HL-60 (cell line): ENCODE measurements around the gene BHLHE23.

Source experiments
- DNase-seq, 2 experiments: peaks; one replicate each; pipeline ENCODE4 v3.0.0-alpha.2; 2010 to 2020; ENCODE audit warnings: low read depth in 1 of 2, low spot score in 1 of 2
- H3K27ac ChIP-seq: fragments of 250-450 bp; sonication (Bioruptor Pico); replicated peaks from 2 replicates; pipeline ENCODE4 v1.5.1; 2020; ENCODE audit warnings: mild to moderate bottlenecking, moderate library complexity
- H3K27me3 ChIP-seq: fragments of 250-450 bp; sonication (Bioruptor Pico); 2 replicates; pipeline ENCODE4 v1.5.1; 2021; ENCODE audit warnings: mild to moderate bottlenecking, moderate library complexity; ENCODE audit not compliant: insufficient read depth, poor library complexity, severe bottlenecking
- H3K4me3 ChIP-seq: replicated peaks from 2 replicates; pipeline ENCODE4 v1.5.1; 2011; ENCODE audit warnings: mild to moderate bottlenecking, control low read depth, low read length; ENCODE audit not compliant: insufficient read depth
- GABPA ChIP-seq: IDR thresholded peaks from 2 replicates; pipeline ENCODE4 v1.6.1; 2012; ENCODE audit warnings: low read depth
- POLR2AphosphoS5 ChIP-seq: IDR thresholded peaks from 2 replicates; pipeline ENCODE4 v1.6.1; 2012; ENCODE audit warnings: low read depth
- SPI1 ChIP-seq: IDR thresholded peaks from 2 replicates; pipeline ENCODE4 v1.6.1; 2012; ENCODE audit warnings: low read depth, mild to moderate bottlenecking, borderline replicate concordance
- TF ChIP-seq, protein P1 (sequence below): IDR thresholded peaks from one replicate; pipeline ENCODE4 v1.5.1; 2011; ENCODE audit warnings: low read length, control low read depth, inconsistent platforms; ENCODE audit not compliant: insufficient read depth
- TF ChIP-seq, protein P2 (sequence below): IDR thresholded peaks from 2 replicates; pipeline ENCODE4 v1.6.1; 2012; ENCODE audit warnings: low read depth; ENCODE audit not compliant: insufficient replicate concordance

Gene BHLHE23

DNA sequence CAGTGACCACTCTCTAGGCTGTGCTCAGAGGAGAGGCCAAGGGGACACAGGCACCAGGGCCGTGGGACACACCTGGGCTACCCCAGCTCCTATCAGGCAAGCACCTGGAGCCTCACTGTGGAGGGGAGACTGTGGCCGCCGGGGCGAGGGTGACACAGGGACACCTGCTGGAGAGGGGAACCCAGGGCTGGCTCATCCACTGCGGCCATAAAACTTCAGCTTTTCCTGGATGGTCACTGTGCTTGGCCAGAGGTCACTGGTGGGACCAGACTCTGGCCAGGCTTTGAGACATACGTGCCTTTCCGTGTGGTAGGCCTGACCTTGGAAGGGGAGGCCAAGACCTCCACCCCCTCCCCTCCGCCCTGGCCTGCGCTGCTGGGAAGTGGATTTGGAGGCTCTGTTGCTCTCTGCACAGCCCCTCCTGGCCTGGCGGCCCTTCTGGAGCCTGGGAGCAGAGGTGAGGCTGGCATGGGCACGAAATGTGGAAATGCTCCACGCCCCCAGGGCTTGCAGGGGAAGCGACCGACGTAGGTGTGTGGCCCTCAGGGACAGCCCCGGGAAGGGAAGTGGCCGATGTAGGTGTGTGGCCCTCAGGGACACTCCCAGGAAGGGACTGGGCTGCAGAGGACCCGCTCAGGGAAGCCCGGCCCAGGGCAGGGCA lies 42.9 kb upstream of the BHLHE23 start:
- no peaks in the 10 kb centered on the region for H3K27me3 ChIP-seq
- no peak for DNase-seq
- TF ChIP-seq SPI1 (no peak), GABPA (no peak), POLR2AphosphoS5 (no peak)
- TF ChIP-seq, protein P1, sequence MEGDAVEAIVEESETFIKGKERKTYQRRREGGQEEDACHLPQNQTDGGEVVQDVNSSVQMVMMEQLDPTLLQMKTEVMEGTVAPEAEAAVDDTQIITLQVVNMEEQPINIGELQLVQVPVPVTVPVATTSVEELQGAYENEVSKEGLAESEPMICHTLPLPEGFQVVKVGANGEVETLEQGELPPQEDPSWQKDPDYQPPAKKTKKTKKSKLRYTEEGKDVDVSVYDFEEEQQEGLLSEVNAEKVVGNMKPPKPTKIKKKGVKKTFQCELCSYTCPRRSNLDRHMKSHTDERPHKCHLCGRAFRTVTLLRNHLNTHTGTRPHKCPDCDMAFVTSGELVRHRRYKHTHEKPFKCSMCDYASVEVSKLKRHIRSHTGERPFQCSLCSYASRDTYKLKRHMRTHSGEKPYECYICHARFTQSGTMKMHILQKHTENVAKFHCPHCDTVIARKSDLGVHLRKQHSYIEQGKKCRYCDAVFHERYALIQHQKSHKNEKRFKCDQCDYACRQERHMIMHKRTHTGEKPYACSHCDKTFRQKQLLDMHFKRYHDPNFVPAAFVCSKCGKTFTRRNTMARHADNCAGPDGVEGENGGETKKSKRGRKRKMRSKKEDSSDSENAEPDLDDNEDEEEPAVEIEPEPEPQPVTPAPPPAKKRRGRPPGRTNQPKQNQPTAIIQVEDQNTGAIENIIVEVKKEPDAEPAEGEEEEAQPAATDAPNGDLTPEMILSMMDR: no peak
- TF ChIP-seq, protein P2, sequence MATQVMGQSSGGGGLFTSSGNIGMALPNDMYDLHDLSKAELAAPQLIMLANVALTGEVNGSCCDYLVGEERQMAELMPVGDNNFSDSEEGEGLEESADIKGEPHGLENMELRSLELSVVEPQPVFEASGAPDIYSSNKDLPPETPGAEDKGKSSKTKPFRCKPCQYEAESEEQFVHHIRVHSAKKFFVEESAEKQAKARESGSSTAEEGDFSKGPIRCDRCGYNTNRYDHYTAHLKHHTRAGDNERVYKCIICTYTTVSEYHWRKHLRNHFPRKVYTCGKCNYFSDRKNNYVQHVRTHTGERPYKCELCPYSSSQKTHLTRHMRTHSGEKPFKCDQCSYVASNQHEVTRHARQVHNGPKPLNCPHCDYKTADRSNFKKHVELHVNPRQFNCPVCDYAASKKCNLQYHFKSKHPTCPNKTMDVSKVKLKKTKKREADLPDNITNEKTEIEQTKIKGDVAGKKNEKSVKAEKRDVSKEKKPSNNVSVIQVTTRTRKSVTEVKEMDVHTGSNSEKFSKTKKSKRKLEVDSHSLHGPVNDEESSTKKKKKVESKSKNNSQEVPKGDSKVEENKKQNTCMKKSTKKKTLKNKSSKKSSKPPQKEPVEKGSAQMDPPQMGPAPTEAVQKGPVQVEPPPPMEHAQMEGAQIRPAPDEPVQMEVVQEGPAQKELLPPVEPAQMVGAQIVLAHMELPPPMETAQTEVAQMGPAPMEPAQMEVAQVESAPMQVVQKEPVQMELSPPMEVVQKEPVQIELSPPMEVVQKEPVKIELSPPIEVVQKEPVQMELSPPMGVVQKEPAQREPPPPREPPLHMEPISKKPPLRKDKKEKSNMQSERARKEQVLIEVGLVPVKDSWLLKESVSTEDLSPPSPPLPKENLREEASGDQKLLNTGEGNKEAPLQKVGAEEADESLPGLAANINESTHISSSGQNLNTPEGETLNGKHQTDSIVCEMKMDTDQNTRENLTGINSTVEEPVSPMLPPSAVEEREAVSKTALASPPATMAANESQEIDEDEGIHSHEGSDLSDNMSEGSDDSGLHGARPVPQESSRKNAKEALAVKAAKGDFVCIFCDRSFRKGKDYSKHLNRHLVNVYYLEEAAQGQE: no peak

DNA sequence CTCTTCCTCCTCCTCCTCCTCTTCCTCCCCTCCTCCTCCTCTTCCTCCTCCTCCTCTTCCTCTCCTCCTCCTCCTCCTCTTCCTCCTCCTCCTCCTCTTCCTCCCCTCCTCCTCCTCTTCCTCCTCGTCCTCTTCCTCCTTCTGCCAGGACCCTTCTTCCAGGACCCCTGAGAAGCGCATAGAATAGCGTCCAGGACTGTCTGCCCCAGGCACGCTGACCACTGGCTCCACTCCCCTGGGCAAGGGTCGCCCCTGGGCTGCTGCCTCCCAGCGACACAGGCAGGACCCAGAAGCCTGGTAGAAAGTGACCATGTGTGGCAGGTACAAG lies 42.4 kb upstream of the BHLHE23 start:
- Histone ChIP-seq H3K4me3 (no peak overlapping the region), H3K27me3 (no peaks in the 10 kb centered on the region), H3K27ac (no peak overlapping the region)
- TF ChIP-seq GABPA (no peak), POLR2AphosphoS5 (no peak), SPI1 (no peak)
- TF ChIP-seq, protein P2: no peak
- TF ChIP-seq, protein P1: no peak
- no peak for DNase-seq

More for the DNA sequence above, 42.9 kb upstream of the BHLHE23 start:
- Histone ChIP-seq H3K4me3 (no peak overlapping the region), H3K27ac (no peak overlapping the region)

DNA sequence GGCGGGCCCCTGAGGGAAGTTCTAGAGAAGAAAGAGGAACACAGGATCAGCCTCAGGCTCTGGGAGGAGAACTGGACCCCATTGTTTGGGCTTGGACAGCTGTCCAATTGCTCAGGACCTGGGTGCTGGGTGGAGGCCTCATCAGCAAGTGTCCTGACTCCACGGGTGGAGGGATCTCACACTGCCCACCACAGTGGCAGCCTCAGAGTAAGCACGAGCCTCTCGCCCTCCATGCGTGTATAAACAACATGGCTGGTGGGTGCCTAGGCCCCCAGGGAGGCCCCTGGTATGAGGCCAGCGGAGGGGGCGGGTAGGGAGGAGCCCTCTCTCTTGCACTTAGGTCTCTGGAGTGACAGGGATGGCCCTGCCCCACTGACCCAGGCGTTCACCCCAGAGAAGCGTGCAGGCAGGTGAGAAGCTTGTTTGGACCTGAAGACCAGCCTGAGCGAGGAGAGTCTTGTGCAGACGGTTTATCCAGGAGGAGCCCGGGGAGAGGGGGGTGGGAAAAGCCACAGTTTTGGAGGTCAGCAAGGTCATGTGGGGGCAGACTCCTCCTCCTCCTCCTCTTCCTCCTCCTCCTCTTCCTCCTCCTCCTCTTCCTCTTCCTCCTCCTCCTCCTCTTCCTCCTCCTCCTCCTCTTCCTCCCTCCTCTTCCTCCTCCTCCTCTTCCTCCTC lies 41.9 kb upstream of the BHLHE23 start:
- Histone ChIP-seq H3K27me3 (no peaks in the 10 kb centered on the region), H3K27ac (no peak overlapping the region), H3K4me3 (no peak overlapping the region)
- TF ChIP-seq, protein P2: no peak
- TF ChIP-seq POLR2AphosphoS5: no peak
- no peak for TF ChIP-seq GABPA
- TF ChIP-seq, protein P1: no peak
- TF ChIP-seq SPI1: no peak
- no peak for DNase-seq
